AG08396 (cell line): ENCODE results near the gene PDZD8.
A peak's percentile ranks its signal among the peaks of the same experiment; 100 is the strongest.
"Not testable (repeated sequence)": the region's sequence is repeated elsewhere in the genome, so short reads cannot be mapped to it uniquely, and the experiment has no call there.

Experiments
- DNase-seq: peaks from one replicate; pipeline ENCODE4 v3.0.0; 2012; ENCODE audit warnings: low spot score, mixed read lengths

PDZD8 gene

GRCh38 chr10:117254774-117255735 is 120.2 kb downstream of the PDZD8 start:
- no peak for DNase-seq

- no peak for DNase-seq
Observed at GRCh38 chr10:117254338-117254737, 120.9 kb downstream of the PDZD8 start.

- DNase-seq, result no peak
Observed at GRCh38 chr10:117253908-117254307, 121.3 kb downstream of the PDZD8 start.

GRCh38 chr10:117250411-117250810 is 124.8 kb downstream of the PDZD8 start:
- DNase-seq, result no peak

- no peak for DNase-seq
Observed at GRCh38 chr10:117249493-117250093, 125.6 kb downstream of the PDZD8 start.

GRCh38 chr10:117248750-117249465 is 126.3 kb downstream of the PDZD8 start:
- DNase-seq, result no peak

GRCh38 chr10:117246997-117247671 is 128.1 kb downstream of the PDZD8 start:
- DNase-seq, result no peak

GRCh38 chr10:117242463-117242832 is 132.8 kb downstream of the PDZD8 start:
- no peak for DNase-seq

GRCh38 chr10:117241541-117242462 is 133.4 kb downstream of the PDZD8 start:
- DNase-seq, result peak; percentile 33

GRCh38 chr10:117240621-117241529 is 134.4 kb downstream of the PDZD8 start, which contains the start of gene SLC18A2:
TSS of gene SLC18A2 (plus strand) at chr10:117241114. CDS start at chr10:117241694, 580 bp downstream.
- no peak for DNase-seq

GRCh38 chr10:117239721-117240620 is 135.3 kb downstream of the PDZD8 start:
- DNase-seq, result no peak

- no peak for DNase-seq
Observed at GRCh38 chr10:117239051-117239450, 136.2 kb downstream of the PDZD8 start.

- no peak for DNase-seq
Observed at GRCh38 chr10:117237401-117237991, 137.7 kb downstream of the PDZD8 start.

GRCh38 chr10:117230107-117230506 is 145.1 kb downstream of the PDZD8 start:
- DNase-seq, result not testable (repeated sequence)

GRCh38 chr10:117228210-117228609 is 147.0 kb downstream of the PDZD8 start:
- no peak for DNase-seq
